IPS-NIHi7 (cell line): ENCODE results near the gene NPAS3.

ENCODE experiments used
- DNase-seq: peaks from one replicate; pipeline ENCODE4 v3.0.0; 2012; ENCODE audit warnings: mixed read lengths; ENCODE audit errors: extremely low spot score

Gene NPAS3

GRCh38 chr14:33331176-33331949 lies 392.7 kb downstream of the NPAS3 start:
- DNase-seq = no peak

- DNase-seq = no peak
Measured at GRCh38 chr14:33332497-33332896, 393.8 kb downstream of the NPAS3 start.

- DNase-seq = no peak
Measured at GRCh38 chr14:33335366-33335765, 396.7 kb downstream of the NPAS3 start.

GRCh38 chr14:33342299-33342974 lies 403.8 kb downstream of the NPAS3 start:
- DNase-seq = peak; percentile 16

GRCh38 chr14:33343016-33343415 lies 404.3 kb downstream of the NPAS3 start:
- no peak for DNase-seq

- DNase-seq = no peak
Measured at GRCh38 chr14:33347796-33348195, 409.1 kb downstream of the NPAS3 start.

GRCh38 chr14:33348510-33348909 lies 409.8 kb downstream of the NPAS3 start:
- no peak for DNase-seq

GRCh38 chr14:33349871-33350270 lies 411.2 kb downstream of the NPAS3 start:
- DNase-seq = no peak

GRCh38 chr14:33350366-33350990 lies 411.8 kb downstream of the NPAS3 start:
- no peak for DNase-seq

GRCh38 chr14:33352821-33353220 lies 414.1 kb downstream of the NPAS3 start:
- DNase-seq = no peak

GRCh38 chr14:33356181-33356580 lies 417.5 kb downstream of the NPAS3 start:
- no peak for DNase-seq

GRCh38 chr14:33357225-33358010 lies 418.7 kb downstream of the NPAS3 start:
- DNase-seq = no peak

GRCh38 chr14:33359288-33359881 lies 420.7 kb downstream of the NPAS3 start:
- no peak for DNase-seq

GRCh38 chr14:33362934-33363333 lies 424.3 kb downstream of the NPAS3 start:
- DNase-seq = peak; percentile 29

GRCh38 chr14:33363682-33364081 lies 425.0 kb downstream of the NPAS3 start:
- DNase-seq = no peak

- peak; percentile 26 for DNase-seq
Measured at GRCh38 chr14:33364466-33364865, 425.8 kb downstream of the NPAS3 start.

- DNase-seq = no peak
Measured at GRCh38 chr14:33369041-33369440, 430.4 kb downstream of the NPAS3 start.

GRCh38 chr14:33369972-33370371 lies 431.3 kb downstream of the NPAS3 start:
- DNase-seq = no peak

GRCh38 chr14:33370426-33370825 lies 431.7 kb downstream of the NPAS3 start:
- no peak for DNase-seq

- no peak for DNase-seq
Measured at GRCh38 chr14:33375196-33375595, 436.5 kb downstream of the NPAS3 start.

- no peak for DNase-seq
Measured at GRCh38 chr14:33375786-33376185, 437.1 kb downstream of the NPAS3 start.

- no peak for DNase-seq
Measured at GRCh38 chr14:33376510-33376909, 437.8 kb downstream of the NPAS3 start.
